H9 (cell line): ENCODE data around the gene SNRPA1. TPM values are rescaled to one million over a fixed set of nuclear protein-coding genes. Genes with fewer than 3 reads are reported as not detected.
A peak's percentile ranks its signal among the peaks of the same experiment; 100 is the strongest.

Source experiments
- DNase-seq: peaks from one replicate; pipeline ENCODE4 v3.0.0-alpha.2; 2017
- H2AFZ ChIP-seq: one replicate; pipeline ENCODE4 v1.6.1; 2013; ENCODE audit warnings: mild to moderate bottlenecking, low read length, control low read depth, moderate library complexity
- H2AK5ac ChIP-seq: 2 replicates; pipeline ENCODE4 v1.6.1; 2013; ENCODE audit warnings: low read length, control low read depth, mixed read lengths; ENCODE audit not compliant: insufficient read length
- H2BK120ac ChIP-seq: one replicate; pipeline ENCODE4 v1.6.1; 2013; ENCODE audit warnings: low read depth, mild to moderate bottlenecking, low read length, control low read depth, inconsistent platforms; ENCODE audit not compliant: poor library complexity, severe bottlenecking
- H2BK12ac ChIP-seq: 2 replicates; pipeline ENCODE4 v1.6.1; 2013; ENCODE audit warnings: low read length, control low read depth, mixed read lengths, low read depth; ENCODE audit not compliant: insufficient read length
- H2BK15ac ChIP-seq: 2 replicates; pipeline ENCODE4 v1.6.1; 2013; ENCODE audit warnings: low read depth, low read length, control low read depth
- H2BK20ac ChIP-seq: one replicate; pipeline ENCODE4 v1.6.1; 2013; ENCODE audit warnings: low read depth, mild to moderate bottlenecking, low read length, control low read depth, inconsistent platforms; ENCODE audit not compliant: poor library complexity, severe bottlenecking
- H2BK5ac ChIP-seq: 2 replicates; pipeline ENCODE4 v1.6.1; 2013; ENCODE audit warnings: low read length, control low read depth, mixed read lengths; ENCODE audit not compliant: insufficient read length
- H3K14ac ChIP-seq: 2 replicates; pipeline ENCODE4 v1.6.1; 2013; ENCODE audit warnings: low read length, control low read depth; ENCODE audit not compliant: insufficient read depth
- H3K18ac ChIP-seq: 2 replicates; pipeline ENCODE4 v1.6.1; 2013; ENCODE audit warnings: low read depth, mild to moderate bottlenecking, mixed read lengths, low read length, control low read depth; ENCODE audit not compliant: insufficient read length
- H3K23ac ChIP-seq: 2 replicates; pipeline ENCODE4 v1.6.1; 2013; ENCODE audit warnings: low read length, control low read depth, mixed read lengths, low read depth; ENCODE audit not compliant: insufficient read length
- H3K23me2 ChIP-seq: 2 replicates; pipeline ENCODE4 v1.6.1; 2013; ENCODE audit warnings: low read depth, mild to moderate bottlenecking, mixed read lengths, low read length, control low read depth; ENCODE audit not compliant: insufficient read length, poor library complexity, severe bottlenecking
- H3K27ac ChIP-seq: 2 replicates; pipeline ENCODE4 v1.5.1; 2013; ENCODE audit warnings: low read length, control low read depth, mixed read lengths, low read depth; ENCODE audit not compliant: insufficient read length
- H3K27me3 ChIP-seq: 2 replicates; pipeline ENCODE4 v1.6.1; 2013; ENCODE audit warnings: low read length, control low read depth, inconsistent platforms; ENCODE audit not compliant: insufficient read depth
- H3K4ac ChIP-seq: 2 replicates; pipeline ENCODE4 v1.6.1; 2013; ENCODE audit warnings: low read depth, mild to moderate bottlenecking, control low read depth, inconsistent platforms, low read length, moderate library complexity
- H3K4me1 ChIP-seq: 2 replicates; pipeline ENCODE4 v1.6.1; 2013; ENCODE audit warnings: low read length, control low read depth, inconsistent platforms; ENCODE audit not compliant: insufficient read depth
- H3K4me2 ChIP-seq: 2 replicates; pipeline ENCODE4 v1.6.1; 2013; ENCODE audit warnings: low read length, control low read depth, mixed read lengths; ENCODE audit not compliant: insufficient read length, insufficient read depth
- H3K56ac ChIP-seq: 2 replicates; pipeline ENCODE4 v1.6.1; 2013; ENCODE audit warnings: low read depth, mild to moderate bottlenecking, mixed read lengths, low read length, control low read depth; ENCODE audit not compliant: insufficient read length
- H3K79me1 ChIP-seq: 2 replicates; pipeline ENCODE4 v1.6.1; 2013; ENCODE audit warnings: low read depth, mild to moderate bottlenecking, moderate library complexity, low read length, control low read depth, inconsistent platforms; ENCODE audit not compliant: insufficient read depth, poor library complexity, severe bottlenecking
- H3K79me2 ChIP-seq: 2 replicates; pipeline ENCODE4 v1.6.1; 2013; ENCODE audit warnings: low read length, control low read depth, inconsistent platforms; ENCODE audit not compliant: insufficient read depth
- H3K9ac ChIP-seq: 2 replicates; pipeline ENCODE4 v1.6.1; 2013; ENCODE audit warnings: low read length, control low read depth, mixed read lengths; ENCODE audit not compliant: insufficient read length; ENCODE audit errors: extremely low read depth
- H3K9me3 ChIP-seq: one replicate; pipeline ENCODE4 v1.6.1; 2013; ENCODE audit warnings: low read depth, low read length, inconsistent platforms; ENCODE audit not compliant: control insufficient read depth
- H3T11ph ChIP-seq: one replicate; pipeline ENCODE4 v1.6.1; 2013; ENCODE audit warnings: mild to moderate bottlenecking, low read length, control low read depth, inconsistent platforms
- H4K20me1 ChIP-seq: one replicate; pipeline ENCODE4 v1.6.1; 2013; ENCODE audit not compliant: control insufficient read depth, insufficient read length, insufficient read depth
- H4K5ac ChIP-seq: 2 replicates; pipeline ENCODE4 v1.6.1; 2013; ENCODE audit warnings: low read depth, mild to moderate bottlenecking, mixed read lengths, low read length, control low read depth; ENCODE audit not compliant: insufficient read length
- H4K8ac ChIP-seq: replicated peaks from 2 replicates; pipeline ENCODE4 v1.6.1; 2013; ENCODE audit warnings: low read length, control low read depth, mixed read lengths, low read depth; ENCODE audit not compliant: insufficient read length
- H4K91ac ChIP-seq: 2 replicates; pipeline ENCODE4 v1.6.1; 2013; ENCODE audit warnings: low read depth, mild to moderate bottlenecking, moderate library complexity, mixed read lengths, low read length, control low read depth; ENCODE audit not compliant: insufficient read length
- H3K27ac Mint-ChIP-seq, 3 experiments: 2 replicates in 2 of 3; 3 replicates in 1 of 3; pipeline ENCODE4 v1.8.0; 2020 to 2021; ENCODE audit warnings: mixed read lengths in 3 of 3, mild to moderate bottlenecking in 1 of 3, moderate library complexity in 1 of 3
- H3K27me3 Mint-ChIP-seq: 2 replicates; pipeline ENCODE4 v1.8.0; 2021; ENCODE audit warnings: low read depth, mild to moderate bottlenecking, moderate library complexity, mixed read lengths
- H3K36me3 Mint-ChIP-seq, 3 experiments: 2 replicates in 2 of 3; 3 replicates in 1 of 3; pipeline ENCODE4 v1.8.0; 2020 to 2021; ENCODE audit warnings: low read depth in 3 of 3, mixed read lengths in 3 of 3; ENCODE audit not compliant: insufficient read depth in 1 of 3
- H3K4me1 Mint-ChIP-seq, 2 experiments: 2 replicates each; pipeline ENCODE4 v1.8.0; 2020; ENCODE audit warnings: mixed read lengths in 2 of 2
- H3K4me3 Mint-ChIP-seq, 2 experiments: 2 replicates in 1 of 2; 3 replicates in 1 of 2; pipeline ENCODE4 v1.8.0; 2020 to 2021; ENCODE audit warnings: mild to moderate bottlenecking in 2 of 2, mixed read lengths in 2 of 2, moderate library complexity in 1 of 2
- H3K9me3 Mint-ChIP-seq, 2 experiments: 2 replicates in 1 of 2; 3 replicates in 1 of 2; pipeline ENCODE4 v1.8.0; 2020; ENCODE audit warnings: mild to moderate bottlenecking in 2 of 2, mixed read lengths in 2 of 2, moderate library complexity in 1 of 2
- CTCF ChIP-seq: fragments of 200-600 bp; sonication (generic); conservative IDR thresholded peaks from 3 replicates; pipeline ENCODE4 v1.8.0; 2021; ENCODE audit warnings: antibody characterized with exemption, mild to moderate bottlenecking
- WGBS: extraction: QIAGEN DNeasy Blood & Tissue Kit; methylation state at CpG from one replicate; pipeline ENCODE4 v1.1.7; 2013; ENCODE audit warnings: missing lambda C conversion rate, low lambda C conversion rate, mixed read lengths; ENCODE audit not compliant: insufficient read length; ENCODE audit errors: extremely low coverage; 5-methylcytosine and 5-hydroxymethylcytosine counted together
- total RNA-seq: library from RNA; stranded (reverse); gene quantifications from 2 replicates; pipeline ENCODE4 v1.2.1, GENCODE V29; 2021

Gene SNRPA1
- total RNA-seq, 1 experiment from 2014 or later: 145 TPM

GRCh38 chr15:101269479-101270223 lies 25.4 kb downstream of the SNRPA1 start:
- Histone ChIP-seq H4K20me1 (no peaks in the 10 kb centered on the region), H3K27ac (no peak overlapping the region), H2BK12ac (no peak overlapping the region), H3K79me2 (no peaks in the 10 kb centered on the region), H3K4me2 (no peak overlapping the region), H4K91ac (no peak overlapping the region), H3K23me2 (no peaks in the 10 kb centered on the region), H3K9ac (no peak overlapping the region), H2AFZ (no peak overlapping the region), H3K23ac (no peak overlapping the region), H4K8ac (no peak overlapping the region), H2BK20ac (no peak overlapping the region), H3K79me1 (no peaks in the 10 kb centered on the region), H2AK5ac (no peak overlapping the region), H3K4me1 (no peaks in the 10 kb centered on the region), H3K27me3 (no peaks in the 10 kb centered on the region), H3K9me3 (no peaks in the 10 kb centered on the region), H3K14ac (no peak overlapping the region), H3K4ac (no peak overlapping the region), H3K18ac (no peak overlapping the region), H4K5ac (no peak overlapping the region), H2BK120ac (no peak overlapping the region), H2BK5ac (no peak overlapping the region), H3T11ph (no peak overlapping the region), H3K56ac (no peak overlapping the region), H2BK15ac (no peak overlapping the region)
- no peak overlapping the region for H3K4me3 Mint-ChIP-seq
- H3K27me3 Mint-ChIP-seq: peaks cover 3% of the 10 kb centered on the region; the same call in 1 of the 2 replicates
- H3K27ac Mint-ChIP-seq: no peak overlapping the region; a peak in 1 of 7 replicates
- H3K36me3 Mint-ChIP-seq: peaks cover 36 to 61% (median 52%) of the 10 kb centered on the region in 3 experiments; a peak in 6 of 7 replicates
- H3K4me1 Mint-ChIP-seq: peaks cover 8% of the 10 kb centered on the region in 2 experiments
- no CpG with 5 or more reads among the region's 16 CpGs for WGBS
- TF ChIP-seq CTCF: peak; percentile 66
- DNase-seq: peak; percentile 58
- H3K9me3 Mint-ChIP-seq: no peaks in the 10 kb centered on the region
